ENCODE results near the gene MEGF9.
"Not testable (repeated sequence)": the region's sequence is repeated elsewhere in the genome, so short reads cannot be mapped to it uniquely, and the experiment has no call there.

DNA sequence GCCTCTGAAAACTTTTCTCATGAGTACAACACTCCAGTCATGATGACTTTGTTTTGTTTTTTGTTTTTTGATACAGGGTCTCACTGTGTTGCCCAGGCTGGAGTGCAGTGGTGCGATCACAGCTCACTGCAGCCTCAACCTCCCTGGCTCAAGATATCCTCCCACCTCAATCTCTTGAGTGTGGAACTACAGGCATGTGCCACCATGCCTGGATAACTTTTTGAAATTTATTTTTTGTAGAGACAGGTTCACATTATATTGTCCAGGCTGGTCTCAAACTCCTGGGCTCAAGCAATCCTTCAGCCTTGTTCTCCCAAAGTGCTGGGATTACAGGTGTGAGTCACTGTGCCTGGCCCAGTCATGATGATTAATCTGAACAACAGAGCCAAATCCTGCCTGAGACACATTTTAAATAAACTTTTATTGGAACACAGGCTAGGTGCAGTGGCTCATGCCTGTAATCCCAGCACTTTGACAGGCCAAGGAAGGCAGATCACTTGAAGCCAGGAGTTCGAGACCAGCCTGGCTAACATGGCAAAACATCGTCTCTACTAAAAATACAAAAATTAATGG lies 85.3 kb downstream of the MEGF9 start:
- not testable (repeated sequence) for TF ChIP-seq TAF1, POLR2A (IDR thresholded peaks at IDR 0.05; ENCODE audit: low read depth, low read length)

Data from GM12891 (cell line).